Thoracic aorta (tissue), 2 donors: ENCODE data around the gene TAGLN2. TPM values are rescaled to one million over a fixed set of nuclear protein-coding genes. Genes with fewer than 3 reads are reported as not detected.

Experiments used
- ATAC-seq: fragments of 150-250 bp; one replicate; pipeline ENCODE4 v1.8.0; 2017; ENCODE audit warnings: low read depth; ENCODE audit not compliant: insufficient number of reproducible peaks, low FRiP score
- DNase-seq: peaks from one replicate; pipeline ENCODE4 v3.0.0-alpha.2; 2020; ENCODE audit warnings: low spot score
- H3K27ac ChIP-seq, 2 donors: fragments of 200-600 bp; sonication (generic); 1 replicate in 1 of 2; 2 replicates in 1 of 2; pipeline ENCODE4 v1.5.1; 2016; ENCODE audit warnings: mild to moderate bottlenecking in 2 of 2, moderate library complexity in 2 of 2
- H3K27me3 ChIP-seq: fragments of 200-600 bp; sonication (generic); replicated peaks from 2 replicates; pipeline ENCODE4 v1.6.0; 2016; ENCODE audit warnings: mild to moderate bottlenecking; ENCODE audit not compliant: insufficient read depth
- H3K36me3 ChIP-seq: fragments of 200-600 bp; sonication (generic); one replicate; pipeline ENCODE4 v1.5.1; 2016
- H3K4me1 ChIP-seq, 2 donors: fragments of 200-600 bp; sonication (generic); 1 replicate in 1 of 2; 2 replicates in 1 of 2; pipeline versions ENCODE4 v1.5.1 to v1.6.0; 2016; ENCODE audit warnings: low read depth in 2 of 2, mild to moderate bottlenecking in 1 of 2; ENCODE audit not compliant: control insufficient read depth in 1 of 2
- H3K4me3 ChIP-seq: fragments of 200-600 bp; sonication (generic); 2 replicates; pipeline ENCODE4 v1.5.1; 2016; ENCODE audit warnings: mild to moderate bottlenecking
- H3K9me3 ChIP-seq: fragments of 200-600 bp; sonication (generic); 2 replicates; pipeline ENCODE4 v1.5.1; 2016
- total RNA-seq, 2 donors: library from RNA; depleted of rRNA; stranded (reverse); fragments of >200 nt; gene quantifications; one replicate each; pipeline versions ENCODE4 v1.1.0 to v1.2.3, GENCODE V29; 2016
- TF ChIP-seq, protein P1 (sequence below): fragments of 200-600 bp; sonication (generic); IDR thresholded peaks from one replicate; pipeline ENCODE4 v1.5.1; 2019; ENCODE audit warnings: antibody characterized with exemption

Gene TAGLN2
- total RNA-seq, 2 donors from 2014 or later: 298 to 352 TPM

DNA sequence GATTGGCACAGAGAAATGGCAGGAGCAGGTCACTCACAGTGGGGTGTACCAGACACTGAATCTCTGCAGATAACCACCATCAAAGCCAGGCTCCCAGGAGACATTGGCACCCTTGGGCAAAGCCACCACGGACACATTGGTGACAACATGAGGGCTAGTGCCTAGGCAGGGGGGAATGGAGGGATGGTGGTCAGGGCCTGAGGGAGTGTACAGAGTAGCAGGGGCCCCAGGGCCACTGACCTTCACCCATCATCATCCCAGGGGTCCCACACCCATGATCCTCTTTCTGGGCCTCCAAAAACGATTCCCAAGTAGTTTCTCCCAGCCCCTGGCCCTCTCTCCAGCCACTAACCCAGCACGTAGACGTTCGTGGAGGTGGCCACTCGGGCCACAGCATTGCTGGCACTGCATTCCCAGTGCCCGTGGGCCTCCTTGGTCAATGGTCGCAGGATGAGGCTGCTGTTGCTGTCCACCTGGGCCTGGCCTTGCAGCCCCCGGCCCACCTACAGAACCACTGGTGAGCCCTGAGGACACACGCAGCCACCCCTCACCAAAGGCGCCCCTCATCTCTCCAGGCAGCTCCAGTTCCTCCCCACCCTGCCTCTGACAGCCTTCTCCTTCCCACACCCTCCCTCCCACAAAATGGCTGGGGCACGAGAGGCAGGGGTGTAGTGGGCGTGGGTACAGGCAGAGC lies 5.9 kb upstream of the TAGLN2 start:
- Histone ChIP-seq H3K27me3 (no peaks in the 10 kb centered on the region), H3K36me3 (no peaks in the 10 kb centered on the region), H3K9me3 (no peaks in the 10 kb centered on the region), H3K4me1 (peaks cover 1 to 4% of the 10 kb centered on the region in 2 donors), H3K4me3 (no peak overlapping the region), H3K27ac (no peak overlapping the region)
- DNase-seq (no peak), ATAC-seq (no peak)
- TF ChIP-seq, protein P1, sequence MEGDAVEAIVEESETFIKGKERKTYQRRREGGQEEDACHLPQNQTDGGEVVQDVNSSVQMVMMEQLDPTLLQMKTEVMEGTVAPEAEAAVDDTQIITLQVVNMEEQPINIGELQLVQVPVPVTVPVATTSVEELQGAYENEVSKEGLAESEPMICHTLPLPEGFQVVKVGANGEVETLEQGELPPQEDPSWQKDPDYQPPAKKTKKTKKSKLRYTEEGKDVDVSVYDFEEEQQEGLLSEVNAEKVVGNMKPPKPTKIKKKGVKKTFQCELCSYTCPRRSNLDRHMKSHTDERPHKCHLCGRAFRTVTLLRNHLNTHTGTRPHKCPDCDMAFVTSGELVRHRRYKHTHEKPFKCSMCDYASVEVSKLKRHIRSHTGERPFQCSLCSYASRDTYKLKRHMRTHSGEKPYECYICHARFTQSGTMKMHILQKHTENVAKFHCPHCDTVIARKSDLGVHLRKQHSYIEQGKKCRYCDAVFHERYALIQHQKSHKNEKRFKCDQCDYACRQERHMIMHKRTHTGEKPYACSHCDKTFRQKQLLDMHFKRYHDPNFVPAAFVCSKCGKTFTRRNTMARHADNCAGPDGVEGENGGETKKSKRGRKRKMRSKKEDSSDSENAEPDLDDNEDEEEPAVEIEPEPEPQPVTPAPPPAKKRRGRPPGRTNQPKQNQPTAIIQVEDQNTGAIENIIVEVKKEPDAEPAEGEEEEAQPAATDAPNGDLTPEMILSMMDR: no peak

DNA sequence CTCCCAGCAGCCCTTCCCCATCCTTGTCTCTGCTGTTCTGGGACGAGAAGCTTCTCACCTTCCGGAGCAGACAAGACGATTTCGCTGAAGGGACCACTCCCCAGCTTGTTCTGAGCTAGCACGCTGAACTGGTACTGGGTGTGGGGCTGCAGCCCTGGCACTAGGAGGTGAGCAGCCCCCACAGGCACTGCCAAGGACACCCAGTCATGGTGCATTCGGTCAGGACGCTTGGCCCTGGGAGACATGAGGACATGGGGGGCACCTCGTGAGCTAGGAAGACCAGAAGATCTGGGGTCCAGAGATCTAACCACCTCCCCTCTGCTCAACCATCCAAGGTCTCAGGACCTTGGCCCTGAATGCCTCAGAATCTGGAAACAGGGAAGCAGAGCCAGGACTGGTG lies 5.3 kb upstream of the TAGLN2 start:
- H3K36me3 ChIP-seq: no peaks in the 10 kb centered on the region
- no peak for DNase-seq
- H3K4me1 ChIP-seq: peaks cover 5 to 9% of the 10 kb centered on the region in 2 donors
- H3K27me3 ChIP-seq: no peaks in the 10 kb centered on the region
- no peak overlapping the region for H3K4me3 ChIP-seq
- no peak for ATAC-seq
- no peak overlapping the region for H3K27ac ChIP-seq
- no peaks in the 10 kb centered on the region for H3K9me3 ChIP-seq
- TF ChIP-seq, protein P1: no peak

DNA sequence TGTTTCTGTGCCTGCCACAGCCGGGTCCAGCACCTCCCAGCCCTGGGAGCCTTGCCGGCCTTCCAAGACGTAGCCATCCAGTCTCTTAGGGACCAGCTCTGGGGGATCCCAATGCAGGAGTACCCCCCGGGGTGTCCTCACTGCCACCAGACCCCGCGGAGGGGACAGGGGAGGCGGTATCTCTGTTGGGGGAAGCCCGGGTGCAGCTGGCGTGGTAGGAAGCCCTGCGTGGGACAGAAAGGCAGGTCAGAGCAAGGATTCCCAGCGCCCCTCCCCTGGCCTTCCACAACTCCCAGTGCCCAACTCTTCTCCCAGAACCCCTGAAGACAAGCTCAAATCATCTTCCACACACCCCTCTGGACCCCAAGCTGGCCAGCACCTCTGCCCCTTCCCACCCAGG lies 4.9 kb upstream of the TAGLN2 start:
- H3K4me1 ChIP-seq: peaks cover 5 to 9% of the 10 kb centered on the region in 2 donors
- no peaks in the 10 kb centered on the region for H3K9me3 ChIP-seq
- DNase-seq: no peak
- no peaks in the 10 kb centered on the region for H3K27me3 ChIP-seq
- no peaks in the 10 kb centered on the region for H3K36me3 ChIP-seq
- H3K4me3 ChIP-seq: no peak overlapping the region
- no peak overlapping the region for H3K27ac ChIP-seq
- TF ChIP-seq, protein P1: no peak
- no peak for ATAC-seq

DNA sequence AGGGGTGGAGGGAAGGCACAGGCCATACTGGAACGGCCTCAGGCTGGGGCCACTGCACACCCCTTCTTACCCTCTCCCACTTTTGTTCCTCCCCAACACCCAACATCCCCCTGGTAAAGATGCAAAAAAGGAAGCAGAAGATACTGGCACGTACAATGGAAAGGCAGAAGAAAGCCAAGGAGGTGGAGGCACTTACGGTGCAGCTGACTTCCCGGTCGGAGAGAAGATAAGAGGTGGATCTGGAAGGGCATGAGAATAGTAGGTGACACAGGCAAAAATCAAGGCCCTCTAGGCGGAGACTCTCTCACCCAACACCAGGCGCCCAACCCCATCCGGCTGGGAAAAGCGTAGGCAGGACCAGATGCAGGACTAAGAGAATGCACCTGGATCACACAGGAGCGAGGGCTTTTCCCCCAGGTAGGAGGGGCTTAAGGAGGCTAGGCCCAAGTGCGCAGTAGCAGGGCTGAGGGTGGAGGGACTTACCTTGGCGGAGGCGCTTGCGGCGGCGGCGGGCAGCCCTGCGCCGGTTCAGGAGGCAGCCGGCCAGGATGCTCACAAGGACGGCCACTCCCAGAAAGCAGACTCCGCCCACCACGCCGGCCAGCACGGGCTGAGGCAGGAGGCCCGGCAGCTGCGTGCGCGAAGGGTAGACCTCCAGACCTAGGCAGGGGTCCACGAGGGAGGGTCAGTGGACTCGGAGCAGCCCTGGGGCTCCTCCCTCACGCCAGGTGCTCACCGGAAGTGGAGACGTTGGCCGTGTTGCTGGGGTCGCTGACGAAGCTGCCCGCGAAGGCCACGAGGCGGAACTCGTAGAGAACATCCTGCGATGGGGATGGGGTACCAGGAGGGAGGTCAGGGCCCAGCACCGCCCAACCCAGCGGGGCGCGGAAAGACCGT lies 4.1 kb upstream of the TAGLN2 start:
- H3K9me3 ChIP-seq: no peaks in the 10 kb centered on the region
- TF ChIP-seq, protein P1: no peak
- H3K4me1 ChIP-seq: peaks cover 5 to 9% of the 10 kb centered on the region in 2 donors
- DNase-seq (no peak), ATAC-seq (no peak)
- no peaks in the 10 kb centered on the region for H3K36me3 ChIP-seq
- no peak overlapping the region for H3K4me3 ChIP-seq
- no peak overlapping the region for H3K27ac ChIP-seq
- no peaks in the 10 kb centered on the region for H3K27me3 ChIP-seq

DNA sequence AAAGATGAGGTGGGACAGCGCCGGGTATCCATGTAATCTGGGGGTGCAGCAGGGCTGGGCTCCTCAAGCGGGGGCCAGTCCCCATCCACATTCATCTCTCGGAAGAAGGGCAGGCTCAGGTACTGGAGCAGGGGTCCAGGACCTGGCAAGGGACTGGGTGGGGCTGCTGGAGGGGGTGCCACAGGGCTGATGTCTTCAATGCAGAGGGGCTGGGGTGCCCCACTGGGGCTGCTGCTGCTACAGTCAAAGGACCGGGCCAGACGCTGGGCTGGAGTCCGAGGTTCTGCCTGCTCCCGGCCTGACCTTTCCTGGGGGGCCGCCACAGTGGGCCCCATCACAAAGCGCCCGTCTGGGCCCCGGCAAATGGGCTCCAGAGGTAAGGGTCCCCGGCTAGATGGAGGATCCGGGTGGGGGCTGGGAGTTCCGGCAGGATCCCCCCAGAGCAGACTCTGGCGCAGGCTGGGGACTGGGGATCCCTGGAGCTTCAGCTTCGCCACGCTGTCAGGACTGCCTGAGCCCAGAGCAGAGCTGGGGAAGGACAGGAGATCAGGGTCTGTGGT lies 3.3 kb upstream of the TAGLN2 start:
- no peak for ATAC-seq
- Histone ChIP-seq H3K36me3 (no peaks in the 10 kb centered on the region), H3K9me3 (no peaks in the 10 kb centered on the region), H3K4me3 (no peak overlapping the region), H3K4me1 (peaks cover 5 to 9% of the 10 kb centered on the region in 2 donors), H3K27ac (no peak overlapping the region), H3K27me3 (no peaks in the 10 kb centered on the region)
- TF ChIP-seq, protein P1: no peak
- no peak for DNase-seq
